Measurements from ENCODE around the gene MYCBP2. TPM values are rescaled to one million over a fixed set of nuclear protein-coding genes. Genes with fewer than 3 reads are reported as not detected.

MYCBP2 gene
- polyA plus RNA-seq, 2 of the 4 experiments (the other 2 are of a cell fraction) = 15.8 to 37.8 TPM

DNA sequence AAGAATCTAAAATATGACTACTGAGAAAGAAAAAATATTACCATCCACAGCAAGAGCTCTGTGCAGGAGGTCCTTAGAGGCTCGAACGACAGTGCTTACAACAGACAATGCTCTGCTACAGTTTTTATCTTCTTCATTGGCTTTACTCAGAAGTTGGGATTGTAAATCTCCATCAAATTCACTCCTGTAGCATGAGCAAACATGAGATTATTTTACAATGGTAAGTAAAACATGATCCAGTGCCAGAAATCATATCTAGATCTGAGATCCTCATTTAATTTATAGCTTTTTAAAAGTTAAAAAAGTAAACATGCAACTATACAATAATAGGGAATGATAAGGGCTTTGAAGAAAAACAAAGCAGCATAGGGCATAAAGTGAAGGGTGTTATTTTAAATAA is 155.4 kb downstream of the MYCBP2 start:
- FAIRE-seq (no peak), ATAC-seq (no peak), DNase-seq (ENCODE audit: low read depth in 1 of 2, low spot score in 1 of 2) (no peak)
- WGBS (ENCODE audit: missing lambda C conversion rate) = 94% methylated on average over 2 of the region's 2 CpGs
- Histone ChIP-seq H3K4me2 (no peak overlapping the region), H3K4me1 (no peaks in the 10 kb centered on the region), H3K9me3 (no peaks in the 10 kb centered on the region), H3K27ac (no peak overlapping the region), H3K4me3 (no peak overlapping the region)
- CTCF ChIA-PET = no interaction called here
- TF ChIP-seq, protein P1, sequence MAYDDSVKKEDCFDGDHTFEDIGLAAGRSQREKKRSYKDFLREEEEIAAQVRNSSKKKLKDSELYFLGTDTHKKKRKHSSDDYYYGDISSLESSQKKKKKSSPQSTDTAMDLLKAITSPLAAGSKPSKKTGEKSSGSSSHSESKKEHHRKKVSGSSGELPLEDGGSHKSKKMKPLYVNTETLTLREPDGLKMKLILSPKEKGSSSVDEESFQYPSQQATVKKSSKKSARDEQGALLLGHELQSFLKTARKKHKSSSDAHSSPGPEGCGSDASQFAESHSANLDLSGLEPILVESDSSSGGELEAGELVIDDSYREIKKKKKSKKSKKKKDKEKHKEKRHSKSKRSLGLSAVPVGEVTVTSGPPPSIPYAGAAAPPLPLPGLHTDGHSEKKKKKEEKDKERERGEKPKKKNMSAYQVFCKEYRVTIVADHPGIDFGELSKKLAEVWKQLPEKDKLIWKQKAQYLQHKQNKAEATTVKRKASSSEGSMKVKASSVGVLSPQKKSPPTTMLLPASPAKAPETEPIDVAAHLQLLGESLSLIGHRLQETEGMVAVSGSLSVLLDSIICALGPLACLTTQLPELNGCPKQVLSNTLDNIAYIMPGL (CRISPR knock-in tag; IDR thresholded peaks at IDR 0.05; ENCODE audit: borderline replicate concordance) = no peak
- no peak for TF ChIP-seq TP53 (CRISPR knock-in tag; IDR thresholded peaks at IDR 0.05)
- TF ChIP-seq CTCF (IDR thresholded peaks at IDR 0.05) = no peak
- POLR2A ChIA-PET = no interaction called here

GRCh38 chr13:77168237-77168636 is 158.7 kb downstream of the MYCBP2 start:
- ChIA-PET POLR2A (no interaction called here), CTCF (no interaction called here)
- TF ChIP-seq JUNB (IDR thresholded peaks at IDR 0.05) = no peak
- no peak for TF ChIP-seq FOSL2 (IDR thresholded peaks at IDR 0.05)
- TF ChIP-seq FOSL2 (CRISPR knock-in tag; IDR thresholded peaks at IDR 0.05) = no peak
- TF ChIP-seq ESRRA (IDR thresholded peaks at IDR 0.05; ENCODE audit: borderline replicate concordance, low read length) = no peak
- TF ChIP-seq HES2 (IDR thresholded peaks at IDR 0.05) = no peak
- no peak for TF ChIP-seq ELK1 (IDR thresholded peaks at IDR 0.05; ENCODE audit: low read depth, low read length)
- TF ChIP-seq EHMT2 (IDR thresholded peaks at IDR 0.05; ENCODE audit: low read depth) = no peak
- TF ChIP-seq, protein P2, sequence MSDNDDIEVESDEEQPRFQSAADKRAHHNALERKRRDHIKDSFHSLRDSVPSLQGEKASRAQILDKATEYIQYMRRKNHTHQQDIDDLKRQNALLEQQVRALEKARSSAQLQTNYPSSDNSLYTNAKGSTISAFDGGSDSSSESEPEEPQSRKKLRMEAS (IDR thresholded peaks at IDR 0.05) = no peak
- no peak for TF ChIP-seq HDAC2 (IDR thresholded peaks at IDR 0.05)
- no peak for TF ChIP-seq SREBF2 (IDR thresholded peaks at IDR 0.05)
- Histone ChIP-seq H3K4me2 (no peak overlapping the region), H3K9me3 (no peaks in the 10 kb centered on the region), H3K27ac (no peak overlapping the region), H3K4me1 (no peaks in the 10 kb centered on the region), H3K4me3 (no peak overlapping the region)
- 92% methylated on average over 6 of the region's 6 CpGs for WGBS (ENCODE audit: missing lambda C conversion rate)
- no peak for ATAC-seq
- no peak for FAIRE-seq
- DNase-seq (ENCODE audit: low read depth in 1 of 2, low spot score in 1 of 2) = no peak

DNA sequence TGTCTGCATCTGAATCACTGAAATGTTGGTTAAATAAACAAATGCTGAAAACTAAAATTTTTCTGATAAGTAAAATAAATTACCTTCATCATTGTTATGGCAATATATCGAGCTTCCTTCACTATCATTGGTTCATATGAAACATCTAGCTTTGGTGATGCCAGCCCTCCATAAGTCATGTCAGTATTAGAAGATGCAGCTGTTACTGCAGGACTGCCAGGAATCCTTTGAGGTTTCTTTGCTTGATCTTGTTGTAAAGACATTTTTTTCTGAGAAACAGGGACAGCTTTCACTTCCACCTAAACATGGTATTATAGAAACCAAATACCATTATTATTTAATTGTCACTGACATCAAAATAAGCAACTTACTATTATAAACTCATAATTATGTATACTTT is 176.2 kb downstream of the MYCBP2 start:
- TF ChIP-seq TFCP2L1 (CRISPR knock-in tag; IDR thresholded peaks at IDR 0.05) (no peak), SREBF2 (IDR thresholded peaks at IDR 0.05) (no peak), HOXB5 (CRISPR knock-in tag; IDR thresholded peaks at IDR 0.05) (no peak), PHF8 (IDR thresholded peaks at IDR 0.05; ENCODE audit: borderline replicate concordance, low read depth) (no peak), FOSB (CRISPR knock-in tag; IDR thresholded peaks at IDR 0.05) (no peak), NR3C1 (IDR thresholded peaks at IDR 0.05) (no peak), CHD2 (IDR thresholded peaks at IDR 0.05; ENCODE audit: low read length, partially characterized antibody) (no peak), POLR2AphosphoS2 (conservative IDR thresholded peaks at IDR 0.05; ENCODE audit: low read length) (no peak), CBX8 (IDR thresholded peaks at IDR 0.05) (no peak), KDM5A (IDR thresholded peaks at IDR 0.05) (no peak)
- ChIA-PET CTCF (no interaction called here), POLR2A (no interaction called here)
- Histone ChIP-seq H3K4me1 (no peaks in the 10 kb centered on the region), H3K9me3 (no peaks in the 10 kb centered on the region), H3K4me2 (no peak overlapping the region), H3K27ac (no peak overlapping the region), H3K4me3 (no peak overlapping the region)
- WGBS (ENCODE audit: missing lambda C conversion rate) = 93% methylated on average over 1 of the region's 1 CpG
- DNase-seq (ENCODE audit: low read depth in 1 of 2, low spot score in 1 of 2) = no peak
- ATAC-seq = no peak
- no peak for FAIRE-seq
